GM18507 (cell line): ENCODE results near the gene KLK7.

Source experiments
- DNase-seq: peaks from one replicate; pipeline ENCODE4 v3.0.0; 2011; ENCODE audit warnings: low read depth; ENCODE audit not compliant: insufficient read length; ENCODE audit errors: extremely low spot score
- FAIRE-seq: peaks from 2 replicates; lab custom pipeline; 2011; peaks lifted over from hg19 to GRCh38; lab: Jason Lieb, UNC

KLK7 gene

DNA sequence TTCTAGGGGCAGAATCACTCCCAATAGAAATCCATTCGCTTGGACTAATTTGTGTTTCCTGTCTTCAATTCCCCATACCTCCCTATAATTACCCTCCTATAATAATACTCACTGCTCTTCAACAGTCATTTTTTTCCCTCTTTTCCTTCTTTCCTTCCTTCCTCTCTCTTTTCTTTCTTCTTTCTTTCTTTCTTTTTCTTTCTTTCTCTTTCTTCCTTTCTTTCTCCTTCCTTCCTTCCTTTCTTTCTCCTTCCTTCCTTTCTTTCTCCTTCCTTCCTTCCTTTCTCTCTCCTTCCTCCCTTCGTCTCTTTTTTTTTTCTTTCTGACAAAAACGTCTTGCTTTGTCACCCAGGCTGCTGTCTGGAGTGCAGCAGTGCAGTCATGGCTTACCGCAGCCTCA, 38.9 kb downstream of the KLK7 start:
- DNase-seq (no peak), FAIRE-seq (no peak)

DNA sequence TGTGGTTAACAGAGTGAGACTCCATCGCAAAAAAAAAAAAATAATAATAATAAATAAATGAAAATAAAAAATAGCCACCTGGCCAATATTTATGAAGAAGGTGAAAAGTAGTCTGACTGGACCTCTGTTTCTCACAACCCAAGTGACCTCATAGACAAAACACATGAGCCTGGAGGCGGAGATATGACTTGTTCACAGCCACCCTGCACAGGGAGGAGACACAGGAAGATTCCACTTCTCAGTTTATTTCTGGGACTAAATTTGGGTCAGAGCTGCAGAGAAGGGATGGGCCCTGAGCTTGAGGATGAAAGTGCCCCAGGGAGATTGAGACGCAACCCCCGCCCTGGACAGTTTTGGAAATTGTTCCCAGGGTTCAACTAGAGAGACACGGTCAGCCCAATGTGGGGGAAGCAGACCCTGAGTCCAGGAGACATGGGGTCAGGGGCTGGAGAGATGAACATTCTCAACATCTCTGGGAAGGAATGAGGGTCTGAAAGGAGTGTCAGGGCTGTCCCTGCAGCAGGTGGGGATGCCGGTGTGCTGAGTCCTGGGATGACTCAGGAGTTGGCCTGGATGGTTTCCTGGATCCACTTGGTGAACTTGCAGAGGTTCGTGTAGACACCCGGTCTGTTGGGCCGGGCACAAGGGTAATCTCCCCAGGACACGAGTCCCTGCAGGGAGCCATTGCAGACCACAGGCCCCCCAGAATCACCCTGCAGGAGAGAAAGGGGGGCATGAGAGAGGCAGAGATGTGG, 40.5 kb downstream of the KLK7 start:
- DNase-seq, result no peak
- FAIRE-seq, result no peak

DNA sequence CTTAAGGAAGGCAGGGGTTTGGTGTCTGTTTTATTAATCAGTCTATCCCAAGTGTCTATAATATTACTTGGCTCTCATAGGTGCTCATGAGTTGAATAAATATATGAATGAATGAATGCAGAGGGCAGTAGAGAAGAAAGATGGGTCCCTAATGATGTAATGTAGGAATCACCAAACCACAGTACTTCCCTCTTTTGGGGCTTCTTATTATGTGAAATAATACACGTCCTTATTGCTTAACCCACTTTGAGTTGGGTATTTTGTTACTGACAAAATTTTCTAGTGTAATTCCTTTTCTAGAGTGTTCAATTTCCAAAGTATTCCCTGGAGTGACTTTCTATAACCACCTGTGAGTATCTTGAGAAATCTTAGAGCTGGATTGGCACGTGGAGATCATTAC, 44.1 kb downstream of the KLK7 start:
- no peak for FAIRE-seq

DNA sequence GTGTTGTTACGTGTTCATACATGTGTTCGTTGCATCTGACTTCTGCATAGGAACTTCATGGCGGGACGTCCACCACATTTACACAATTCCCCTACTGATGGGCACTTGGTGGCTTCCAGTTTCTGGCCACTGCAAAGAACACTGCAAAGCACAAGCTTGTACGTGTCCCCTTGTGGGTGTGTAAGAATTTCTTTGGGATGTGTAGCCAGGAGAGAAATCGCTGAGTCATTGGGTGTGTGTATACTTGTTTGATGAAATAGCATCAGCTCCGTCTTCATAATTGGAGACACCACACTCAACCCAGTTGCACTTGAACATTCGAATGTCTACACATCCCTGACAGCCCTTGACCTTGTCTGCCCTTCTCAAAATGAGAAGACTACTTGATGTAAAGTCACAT, 50.1 kb downstream of the KLK7 start:
- DNase-seq, result no peak
- no peak for FAIRE-seq

More for the DNA sequence above, 44.1 kb downstream of the KLK7 start:
- no peak for DNase-seq

DNA sequence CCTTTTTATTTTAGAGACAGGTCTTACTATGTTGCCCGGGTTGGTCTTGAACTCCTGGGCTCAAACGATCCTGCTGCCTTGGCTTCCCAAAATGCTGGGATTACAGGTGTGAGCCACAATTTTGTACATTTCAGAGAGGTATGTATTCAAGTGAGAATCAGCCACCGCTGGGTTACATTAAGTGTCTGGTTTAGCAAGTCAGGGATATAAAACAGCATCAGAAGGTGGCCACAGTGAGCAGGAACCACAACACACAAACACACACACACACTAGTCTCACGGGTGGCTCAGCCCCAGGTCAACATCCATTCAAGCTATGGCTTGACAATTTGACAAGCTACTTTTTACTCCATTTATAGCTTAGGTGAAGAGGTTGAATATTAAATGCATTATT, 51.0 kb downstream of the KLK7 start:
- no peak for FAIRE-seq
- no peak for DNase-seq

DNA sequence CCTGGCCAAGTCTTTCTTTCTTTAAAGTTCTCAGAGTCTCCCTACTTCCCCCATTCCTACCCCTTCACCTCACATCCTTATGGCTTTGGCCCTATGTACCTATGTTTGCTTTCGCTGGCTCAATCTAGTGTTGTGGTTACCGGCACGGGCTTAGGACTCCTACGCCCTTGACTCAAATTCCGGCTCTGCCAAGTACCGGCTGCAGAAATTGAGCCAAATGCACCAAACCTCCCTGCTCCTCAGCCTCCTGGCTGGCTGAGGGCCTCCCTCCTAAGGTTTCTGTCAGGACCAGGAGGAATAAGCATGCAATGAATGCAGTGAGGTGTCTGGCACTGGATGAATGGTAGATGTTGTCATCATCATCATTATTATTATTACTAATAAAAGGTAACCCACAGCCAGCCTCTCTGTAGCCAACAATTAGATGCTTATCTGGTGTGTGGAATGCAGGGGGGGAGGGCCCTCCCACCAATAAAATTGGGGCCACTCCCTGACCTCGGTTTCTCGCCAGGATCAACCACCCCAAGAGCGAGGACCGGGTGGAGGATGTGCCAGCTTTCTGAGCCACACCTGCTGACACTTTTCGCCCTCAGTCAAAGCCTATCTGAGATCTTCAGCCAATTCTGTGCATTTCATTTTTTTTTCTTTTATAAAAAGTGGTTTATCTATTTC, 51.6 kb downstream of the KLK7 start:
- DNase-seq, result no peak
- no peak for FAIRE-seq

DNA sequence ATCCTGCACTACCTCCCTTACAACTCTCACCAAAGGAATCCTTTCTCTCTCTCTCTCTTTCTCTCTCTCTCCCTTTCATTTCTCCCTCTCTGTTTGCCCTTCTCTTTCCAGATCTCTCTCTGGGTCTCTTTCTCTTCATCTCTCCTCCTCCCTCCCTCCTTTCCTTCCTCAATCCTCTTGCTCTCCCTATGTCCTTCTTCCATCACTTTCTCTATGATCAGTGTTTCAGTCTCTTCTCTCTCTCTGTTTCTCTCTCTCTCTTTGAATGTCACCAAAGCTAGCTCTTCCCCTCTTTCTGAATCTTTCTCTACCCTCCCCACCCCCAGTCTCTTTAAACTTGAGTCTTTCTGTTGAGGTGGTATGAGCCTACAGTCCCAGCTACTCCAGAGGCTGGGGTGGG, 52.7 kb downstream of the KLK7 start:
- no peak for DNase-seq
- FAIRE-seq, result no peak

DNA sequence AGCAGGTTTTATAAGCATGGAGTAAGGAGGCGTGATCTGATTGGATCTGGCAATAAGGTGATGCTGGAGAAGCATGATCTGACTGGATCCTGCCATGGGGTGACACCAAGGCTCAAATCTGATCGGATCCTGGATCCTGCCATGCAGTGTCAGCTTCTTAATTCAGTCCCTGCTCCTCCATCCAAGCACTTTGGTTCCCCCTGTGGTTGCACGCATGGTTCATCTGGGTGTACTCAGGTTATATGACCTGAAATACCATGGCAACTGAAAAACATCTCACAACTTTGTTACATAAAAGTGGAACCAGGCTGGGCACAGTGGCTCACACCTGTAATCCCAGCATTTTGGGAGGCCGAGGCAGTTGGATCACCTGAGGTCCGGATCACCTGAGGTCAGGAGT, 54.9 kb downstream of the KLK7 start:
- DNase-seq (no peak), FAIRE-seq (no peak)
